ENCODE measurements around the gene RABGAP1L.

Gene RABGAP1L

GRCh38 chr1:174657411-174657810 is 498.1 kb downstream of the RABGAP1L start:
- Histone ChIP-seq H3K9me3 (peaks cover 3% of the 10 kb centered on the region), H3K27me3 (no peaks in the 10 kb centered on the region), H3K4me1 (no peaks in the 10 kb centered on the region), H4K20me1 (no peaks in the 10 kb centered on the region), H3K27ac (no peak overlapping the region), H3K9ac (no peak overlapping the region), H3K4me3 (no peak overlapping the region), H3K36me3 (no peaks in the 10 kb centered on the region), H3K4me2 (no peak overlapping the region)
- no peak for TF ChIP-seq Cebpa-rat (IDR thresholded peaks at IDR 0.05)

- no peak for TF ChIP-seq Cebpa-rat (IDR thresholded peaks at IDR 0.05)
- H3K4me2 ChIP-seq = no peak overlapping the region
- no peak overlapping the region for H3K4me3 ChIP-seq
- H3K36me3 ChIP-seq = no peaks in the 10 kb centered on the region
- H4K20me1 ChIP-seq = no peaks in the 10 kb centered on the region
- no peaks in the 10 kb centered on the region for H3K27me3 ChIP-seq
- no peak overlapping the region for H3K27ac ChIP-seq
- H3K4me1 ChIP-seq = no peaks in the 10 kb centered on the region
- H3K9ac ChIP-seq = no peak overlapping the region
- peaks cover 3% of the 10 kb centered on the region for H3K9me3 ChIP-seq
These were observed 498.6 kb downstream of the RABGAP1L start for GRCh38 chr1:174657893-174658292.

GRCh38 chr1:174659823-174660222 is 500.5 kb downstream of the RABGAP1L start:
- H3K27me3 ChIP-seq = no peaks in the 10 kb centered on the region
- TF ChIP-seq Cebpa-rat (IDR thresholded peaks at IDR 0.05) = no peak
- H3K9ac ChIP-seq = no peak overlapping the region
- no peak overlapping the region for H3K4me2 ChIP-seq
- H4K20me1 ChIP-seq = no peaks in the 10 kb centered on the region
- no peaks in the 10 kb centered on the region for H3K4me1 ChIP-seq
- peaks cover 3% of the 10 kb centered on the region for H3K9me3 ChIP-seq
- no peak overlapping the region for H3K4me3 ChIP-seq
- H3K27ac ChIP-seq = no peak overlapping the region
- H3K36me3 ChIP-seq = no peaks in the 10 kb centered on the region

GRCh38 chr1:174660476-174660875 is 501.2 kb downstream of the RABGAP1L start:
- no peak overlapping the region for H3K27ac ChIP-seq

GRCh38 chr1:174663358-174663757 is 504.0 kb downstream of the RABGAP1L start:
- no peak overlapping the region for H3K4me3 ChIP-seq
- no peaks in the 10 kb centered on the region for H3K27me3 ChIP-seq
- no peak overlapping the region for H3K4me2 ChIP-seq
- no peaks in the 10 kb centered on the region for H3K4me1 ChIP-seq
- H3K9ac ChIP-seq = no peak overlapping the region
- no peak overlapping the region for H3K27ac ChIP-seq
- no peaks in the 10 kb centered on the region for H3K9me3 ChIP-seq
- TF ChIP-seq Cebpa-rat (IDR thresholded peaks at IDR 0.05) = no peak
- no peaks in the 10 kb centered on the region for H4K20me1 ChIP-seq
- no peaks in the 10 kb centered on the region for H3K36me3 ChIP-seq

More at GRCh38 chr1:174660476-174660875, 501.2 kb downstream of the RABGAP1L start:
- H3K4me1 ChIP-seq = no peaks in the 10 kb centered on the region
- H4K20me1 ChIP-seq = no peaks in the 10 kb centered on the region
- no peaks in the 10 kb centered on the region for H3K36me3 ChIP-seq
- H3K9me3 ChIP-seq = peaks cover 3% of the 10 kb centered on the region
- H3K9ac ChIP-seq = no peak overlapping the region
- H3K4me2 ChIP-seq = no peak overlapping the region
- no peaks in the 10 kb centered on the region for H3K27me3 ChIP-seq
- TF ChIP-seq Cebpa-rat (IDR thresholded peaks at IDR 0.05) = no peak
- no peak overlapping the region for H3K4me3 ChIP-seq

- Histone ChIP-seq H3K4me2 (no peak overlapping the region), H3K9me3 (peaks cover 7% of the 10 kb centered on the region; the same call in 1 of the 2 replicates), H3K27me3 (no peaks in the 10 kb centered on the region), H3K9ac (no peak overlapping the region), H3K4me1 (no peaks in the 10 kb centered on the region), H3K4me3 (no peak overlapping the region), H3K36me3 (no peaks in the 10 kb centered on the region), H4K20me1 (no peaks in the 10 kb centered on the region), H3K27ac (no peak overlapping the region)
- TF ChIP-seq Cebpa-rat (IDR thresholded peaks at IDR 0.05) = no peak
These were observed 506.9 kb downstream of the RABGAP1L start for GRCh38 chr1:174666248-174666647.

- Histone ChIP-seq H3K36me3 (no peaks in the 10 kb centered on the region), H3K4me3 (no peak overlapping the region), H3K4me1 (no peaks in the 10 kb centered on the region), H3K4me2 (no peak overlapping the region), H3K9me3 (peaks cover 7% of the 10 kb centered on the region; the same call in 1 of the 2 replicates), H4K20me1 (no peaks in the 10 kb centered on the region), H3K9ac (no peak overlapping the region), H3K27ac (no peak overlapping the region), H3K27me3 (no peaks in the 10 kb centered on the region)
- TF ChIP-seq Cebpa-rat (IDR thresholded peaks at IDR 0.05) = no peak
These were observed 512.5 kb downstream of the RABGAP1L start for GRCh38 chr1:174671826-174672225.

GRCh38 chr1:174676856-174677255 is 517.5 kb downstream of the RABGAP1L start:
- Histone ChIP-seq H3K9ac (no peak overlapping the region), H3K36me3 (no peaks in the 10 kb centered on the region), H3K27ac (no peak overlapping the region), H3K4me3 (no peak overlapping the region), H3K4me1 (no peaks in the 10 kb centered on the region), H4K20me1 (no peaks in the 10 kb centered on the region), H3K4me2 (no peak overlapping the region), H3K9me3 (no peaks in the 10 kb centered on the region), H3K27me3 (no peaks in the 10 kb centered on the region)
- no peak for TF ChIP-seq Cebpa-rat (IDR thresholded peaks at IDR 0.05)

GRCh38 chr1:174678657-174679056 is 519.3 kb downstream of the RABGAP1L start:
- no peak overlapping the region for H3K27ac ChIP-seq
- H3K36me3 ChIP-seq = no peaks in the 10 kb centered on the region
- peaks cover 2% of the 10 kb centered on the region for H3K4me1 ChIP-seq
- no peak for TF ChIP-seq Cebpa-rat (IDR thresholded peaks at IDR 0.05)
- H3K4me3 ChIP-seq = no peak overlapping the region
- no peaks in the 10 kb centered on the region for H3K27me3 ChIP-seq
- no peaks in the 10 kb centered on the region for H4K20me1 ChIP-seq
- H3K9ac ChIP-seq = no peak overlapping the region
- H3K9me3 ChIP-seq = no peaks in the 10 kb centered on the region
- no peak overlapping the region for H3K4me2 ChIP-seq

GRCh38 chr1:174680101-174680500 is 520.8 kb downstream of the RABGAP1L start:
- H3K4me1 ChIP-seq = peaks cover 6% of the 10 kb centered on the region
- no peak overlapping the region for H3K4me3 ChIP-seq

GRCh38 chr1:174682419-174683008 is 523.2 kb downstream of the RABGAP1L start:
- Histone ChIP-seq H3K27ac (no peak overlapping the region), H4K20me1 (no peaks in the 10 kb centered on the region), H3K4me1 (peaks cover 6% of the 10 kb centered on the region), H3K4me2 (no peak overlapping the region), H3K36me3 (no peaks in the 10 kb centered on the region), H3K9me3 (no peaks in the 10 kb centered on the region), H3K9ac (no peak overlapping the region), H3K27me3 (no peaks in the 10 kb centered on the region), H3K4me3 (no peak overlapping the region)
- no peak for TF ChIP-seq Cebpa-rat (IDR thresholded peaks at IDR 0.05)

More at GRCh38 chr1:174680101-174680500, 520.8 kb downstream of the RABGAP1L start:
- Histone ChIP-seq H3K27ac (no peak overlapping the region), H3K4me2 (no peak overlapping the region), H3K36me3 (no peaks in the 10 kb centered on the region), H3K27me3 (no peaks in the 10 kb centered on the region), H3K9me3 (no peaks in the 10 kb centered on the region), H3K9ac (no peak overlapping the region), H4K20me1 (no peaks in the 10 kb centered on the region)
- no peak for TF ChIP-seq Cebpa-rat (IDR thresholded peaks at IDR 0.05)
